OCI-LY3 (cell line): Measurements from ENCODE around the gene OR8B3.

ENCODE experiments used
- EZH2phosphoT487 ChIP-seq: fragments of 200-600 bp; shearing (Covaris generic); IDR thresholded peaks from 2 replicates; pipeline ENCODE4 v1.6.1; 2018; ENCODE audit warnings: antibody characterized with exemption, mixed run types, low read depth
- TF ChIP-seq, protein P1 (sequence below): fragments of 200-600, 300-600 bp; sonication (generic); IDR thresholded peaks from 2 replicates; pipeline ENCODE4 v1.5.1; 2014; ENCODE audit warnings: antibody characterized with exemption, low read length, low read depth

- TF ChIP-seq, protein P1, sequence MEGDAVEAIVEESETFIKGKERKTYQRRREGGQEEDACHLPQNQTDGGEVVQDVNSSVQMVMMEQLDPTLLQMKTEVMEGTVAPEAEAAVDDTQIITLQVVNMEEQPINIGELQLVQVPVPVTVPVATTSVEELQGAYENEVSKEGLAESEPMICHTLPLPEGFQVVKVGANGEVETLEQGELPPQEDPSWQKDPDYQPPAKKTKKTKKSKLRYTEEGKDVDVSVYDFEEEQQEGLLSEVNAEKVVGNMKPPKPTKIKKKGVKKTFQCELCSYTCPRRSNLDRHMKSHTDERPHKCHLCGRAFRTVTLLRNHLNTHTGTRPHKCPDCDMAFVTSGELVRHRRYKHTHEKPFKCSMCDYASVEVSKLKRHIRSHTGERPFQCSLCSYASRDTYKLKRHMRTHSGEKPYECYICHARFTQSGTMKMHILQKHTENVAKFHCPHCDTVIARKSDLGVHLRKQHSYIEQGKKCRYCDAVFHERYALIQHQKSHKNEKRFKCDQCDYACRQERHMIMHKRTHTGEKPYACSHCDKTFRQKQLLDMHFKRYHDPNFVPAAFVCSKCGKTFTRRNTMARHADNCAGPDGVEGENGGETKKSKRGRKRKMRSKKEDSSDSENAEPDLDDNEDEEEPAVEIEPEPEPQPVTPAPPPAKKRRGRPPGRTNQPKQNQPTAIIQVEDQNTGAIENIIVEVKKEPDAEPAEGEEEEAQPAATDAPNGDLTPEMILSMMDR: no peak
- no peak for TF ChIP-seq EZH2phosphoT487
These were observed 6.8 kb upstream of the OR8B3 start for GRCh38 chr11:124405581-124405980.
